ENCODE measurements around the gene SNTG2. TPM values are rescaled to one million over a fixed set of nuclear protein-coding genes. Genes with fewer than 3 reads are reported as not detected.
A peak's percentile ranks its signal among the peaks of the same experiment; 100 is the strongest.
"Not testable (repeated sequence)": the region's sequence is repeated elsewhere in the genome, so short reads cannot be mapped to it uniquely, and the experiment has no call there.

Gene SNTG2
- total RNA-seq, result 1 to 10 TPM in 1 of 2 experiments, under 1 TPM in 1; 0.57 to 1.0 TPM

DNA sequence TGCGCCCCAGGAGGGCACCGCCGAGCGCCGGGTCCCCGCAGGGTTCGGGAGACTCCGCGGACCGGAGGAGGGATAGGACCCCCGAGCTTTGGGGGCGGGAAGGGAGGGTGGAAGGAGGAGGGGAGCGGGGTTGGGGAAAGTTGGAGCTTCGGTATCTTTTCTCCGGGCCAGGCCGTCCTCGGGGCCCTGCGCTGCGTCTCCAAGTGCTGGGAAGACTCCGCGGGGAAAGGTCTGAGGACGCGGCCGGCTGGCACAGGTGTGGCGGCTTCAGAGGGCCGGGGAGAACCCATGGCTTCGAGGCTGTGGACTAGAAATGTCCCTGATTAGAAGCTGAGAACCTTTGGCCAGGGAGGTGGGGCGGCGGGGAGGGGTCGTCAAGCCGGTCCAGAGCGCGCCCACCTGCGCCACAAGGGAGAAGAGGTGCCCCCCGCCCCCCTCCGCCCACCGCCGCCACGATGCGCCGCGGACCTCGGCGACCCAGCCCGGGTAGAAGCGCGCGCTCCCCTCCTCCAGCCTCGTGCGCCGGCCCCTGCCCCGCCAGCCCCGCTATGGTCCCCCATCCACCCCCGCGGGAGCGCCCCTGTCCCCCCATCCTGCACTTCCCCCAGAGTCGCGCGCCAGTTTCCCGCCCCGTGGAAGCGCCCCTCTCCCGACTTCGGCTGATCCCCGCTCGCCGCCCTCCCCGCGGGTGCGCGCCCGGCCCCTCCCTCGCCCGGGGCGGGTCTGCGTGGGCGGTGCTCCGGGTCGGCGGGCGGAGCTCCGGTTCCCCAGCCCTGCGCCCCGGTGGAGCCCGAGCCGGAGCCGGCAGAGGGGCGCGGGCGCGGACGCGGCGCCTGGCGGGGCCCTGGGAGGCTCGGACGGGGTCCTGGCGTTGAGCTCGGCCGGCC lies at the start of gene SNTG2:
SNTG2 (plus strand) TSS at position 770 of the 887 bp plus-strand sequence. CDS start 148 bp downstream, outside the sequence.
- Mint-ChIP-seq H3K4me1 (ENCODE audit: low read depth) (peaks cover 28% of the 10 kb centered on the region), H3K27ac (peak within 1 kb of the TSS; percentile 24), H3K9me3 (no peaks in the 10 kb centered on the region), H3K36me3 (ENCODE audit: low read depth) (no peaks in the 10 kb centered on the region), H3K27me3 (ENCODE audit: low read depth) (peaks cover 28% of the 10 kb centered on the region), H3K4me3 (peak within 1 kb of the TSS; percentile 76)
- DNase-seq, result peak; percentile 62
- intact Hi-C loops (cut with micrococcal nuclease), result no loop called here
- CTCF ChIA-PET, result no interaction called here

DNA sequence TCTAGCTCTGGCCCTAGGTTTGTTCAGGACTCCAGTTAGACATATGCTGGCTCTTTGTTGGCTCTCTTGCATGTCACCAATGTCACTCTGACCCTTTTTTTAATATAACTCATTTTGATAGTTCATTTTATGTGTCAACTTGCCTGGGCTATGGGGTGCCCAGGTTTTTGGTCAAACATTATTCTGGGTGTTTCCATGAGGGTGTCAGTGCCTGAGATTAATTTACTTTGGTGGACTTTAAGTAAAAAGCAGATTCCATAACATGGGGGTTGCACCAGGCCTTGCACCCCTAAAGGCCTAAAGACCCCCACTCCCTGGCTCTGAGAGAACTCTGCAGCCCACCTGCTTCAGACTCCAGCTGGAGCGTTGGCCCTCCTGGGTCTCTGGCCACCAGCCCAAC lies 48.1 kb upstream of the SNTG2 start:
- no peaks in the 10 kb centered on the region for H3K36me3 Mint-ChIP-seq (ENCODE audit: low read depth)
- peaks cover 4% of the 10 kb centered on the region for H3K9me3 Mint-ChIP-seq
- no peak overlapping the region for H3K27ac Mint-ChIP-seq
- no peak for DNase-seq
- intact Hi-C loops (cut with micrococcal nuclease), result no loop called here
- CTCF ChIA-PET, result no interaction called here
- no peak overlapping the region for H3K4me3 Mint-ChIP-seq
- peaks cover 5% of the 10 kb centered on the region for H3K27me3 Mint-ChIP-seq (ENCODE audit: low read depth)
- H3K4me1 Mint-ChIP-seq (ENCODE audit: low read depth), result no peaks in the 10 kb centered on the region

DNA sequence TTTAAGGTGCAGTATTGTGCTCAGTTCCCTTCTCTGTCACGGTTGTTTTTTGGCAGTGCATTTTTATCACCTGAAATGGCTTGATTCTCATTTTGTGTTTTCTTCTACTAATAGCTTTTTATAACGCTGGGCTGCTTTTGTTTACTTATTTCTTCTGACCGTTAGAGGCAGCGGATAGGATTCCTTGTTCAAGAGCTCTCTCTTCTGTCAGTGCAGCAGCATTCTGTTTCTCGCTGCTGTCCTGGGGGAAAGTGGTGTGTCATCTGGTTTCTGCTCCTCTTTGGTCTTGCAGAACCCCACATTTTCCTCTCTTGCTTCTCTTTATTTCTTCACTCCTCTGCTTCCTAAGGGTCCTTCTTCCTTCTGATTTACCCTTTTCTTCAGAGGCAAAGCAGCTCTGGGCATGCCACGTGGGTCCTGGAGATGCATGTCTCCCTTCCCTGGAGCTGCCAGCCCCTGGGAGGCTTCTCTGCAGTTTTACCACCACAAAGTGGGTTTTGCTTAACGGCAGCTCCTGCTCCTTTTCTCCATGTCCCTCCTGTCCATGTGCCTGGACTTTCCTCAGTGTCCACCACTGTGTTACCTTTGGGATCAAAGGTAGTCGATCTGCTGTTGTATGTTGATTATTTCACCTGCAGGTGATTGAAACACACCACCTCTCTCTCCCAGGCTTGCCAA lies 47.3 kb upstream of the SNTG2 start:
- DNase-seq, result no peak
- Mint-ChIP-seq H3K9me3 (no peaks in the 10 kb centered on the region), H3K27me3 (ENCODE audit: low read depth) (peaks cover 5% of the 10 kb centered on the region), H3K27ac (no peak overlapping the region), H3K4me3 (no peak overlapping the region), H3K4me1 (ENCODE audit: low read depth) (no peaks in the 10 kb centered on the region), H3K36me3 (ENCODE audit: low read depth) (no peaks in the 10 kb centered on the region)
- CTCF ChIA-PET, result interaction anchor here (0.6 kb wide), 1 partner anchor 645 kb away, joined by 3 read pairs; no protein-coding TSS in a partner anchor
- intact Hi-C loops (cut with micrococcal nuclease), result no loop called here

DNA sequence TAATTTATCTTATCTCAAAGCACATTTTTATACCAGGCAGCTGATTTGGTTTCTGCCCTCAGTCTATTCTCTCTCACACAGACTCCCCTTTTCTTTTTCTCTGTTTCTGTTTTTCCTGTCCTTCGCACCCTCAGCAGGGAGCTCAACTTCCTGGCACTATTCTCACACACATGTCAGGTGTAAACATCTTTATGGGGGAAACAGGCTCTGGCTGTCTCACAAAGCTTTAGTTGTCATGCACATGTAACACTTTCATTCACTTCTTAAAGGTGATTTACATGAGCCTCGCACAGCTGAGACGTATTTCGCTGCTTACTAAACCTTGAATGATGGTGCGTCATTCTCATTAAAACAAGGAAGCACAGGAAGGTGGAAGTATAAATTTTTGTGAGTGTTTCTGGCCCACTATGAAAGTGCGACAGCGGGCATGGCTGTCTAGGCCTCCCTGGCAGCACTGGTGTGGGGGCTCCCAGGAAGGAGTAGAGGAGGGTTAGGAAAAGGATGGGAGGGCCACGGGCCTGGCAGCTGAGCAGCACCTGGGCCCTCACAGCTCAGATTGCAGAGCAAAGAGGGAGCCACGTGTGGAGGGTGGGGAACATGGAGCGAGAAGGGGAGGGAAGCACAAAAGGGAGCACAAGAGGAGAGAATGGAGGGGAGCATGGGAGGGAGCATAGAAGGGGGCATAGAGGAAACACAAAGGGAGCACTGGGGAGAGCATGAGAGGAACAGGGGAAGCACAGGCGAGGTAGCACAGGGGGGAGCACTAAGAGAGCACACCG lies 46.2 kb upstream of the SNTG2 start:
- CTCF ChIA-PET, result interaction anchor here (0.6 kb wide), 1 partner anchor 644 kb away, joined by 3 read pairs; no protein-coding TSS in a partner anchor
- no peak overlapping the region for H3K27ac Mint-ChIP-seq
- peaks cover 5% of the 10 kb centered on the region for H3K27me3 Mint-ChIP-seq (ENCODE audit: low read depth)
- no peak for DNase-seq
- H3K4me3 Mint-ChIP-seq, result no peak overlapping the region
- H3K4me1 Mint-ChIP-seq (ENCODE audit: low read depth), result peaks cover 3% of the 10 kb centered on the region
- no peaks in the 10 kb centered on the region for H3K36me3 Mint-ChIP-seq (ENCODE audit: low read depth)
- H3K9me3 Mint-ChIP-seq, result no peaks in the 10 kb centered on the region
- intact Hi-C loops (cut with micrococcal nuclease), result no loop called here

DNA sequence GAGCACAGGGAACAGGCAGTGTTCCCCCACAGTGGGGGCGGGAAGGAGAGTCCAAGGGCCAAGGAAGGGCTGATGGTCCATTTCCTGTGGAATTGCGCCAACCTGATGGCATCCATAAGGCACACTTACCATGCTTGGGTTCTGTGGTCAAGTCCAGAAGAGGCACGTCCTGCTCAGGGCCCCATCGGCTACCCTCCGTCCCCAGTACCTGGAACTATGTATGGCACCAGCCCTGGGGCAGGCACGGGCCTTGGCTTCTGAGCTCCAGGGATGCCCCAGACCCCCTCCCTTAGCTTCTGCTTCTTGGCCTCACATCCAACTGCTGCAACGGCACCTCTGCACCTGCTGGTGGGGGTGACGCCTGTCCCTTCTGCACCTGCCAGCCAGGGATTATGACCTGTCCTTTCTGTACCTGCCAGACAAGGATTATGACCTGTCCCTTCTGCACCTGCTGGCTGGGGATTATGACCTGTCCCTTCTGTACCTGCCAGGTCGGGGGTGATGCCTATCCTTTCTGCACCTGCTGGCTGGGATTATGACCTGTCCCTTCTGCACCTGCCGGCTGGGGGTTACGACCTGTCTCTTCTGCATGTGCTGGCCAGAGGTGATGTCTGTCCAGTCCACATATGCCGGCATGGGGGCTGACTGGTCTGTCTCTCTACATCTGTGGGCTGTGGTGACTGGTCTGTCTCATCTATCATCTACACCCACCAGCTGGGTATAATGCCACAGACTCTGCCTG lies 45.4 kb upstream of the SNTG2 start:
- Mint-ChIP-seq H3K9me3 (peaks cover 1% of the 10 kb centered on the region), H3K4me1 (ENCODE audit: low read depth) (peaks cover 3% of the 10 kb centered on the region), H3K27me3 (ENCODE audit: low read depth) (peaks cover 5% of the 10 kb centered on the region), H3K4me3 (no peak overlapping the region), H3K27ac (no peak overlapping the region), H3K36me3 (ENCODE audit: low read depth) (no peaks in the 10 kb centered on the region)
- CTCF ChIA-PET, result no interaction called here
- DNase-seq, result no peak
- intact Hi-C loops (cut with micrococcal nuclease), result no loop called here

DNA sequence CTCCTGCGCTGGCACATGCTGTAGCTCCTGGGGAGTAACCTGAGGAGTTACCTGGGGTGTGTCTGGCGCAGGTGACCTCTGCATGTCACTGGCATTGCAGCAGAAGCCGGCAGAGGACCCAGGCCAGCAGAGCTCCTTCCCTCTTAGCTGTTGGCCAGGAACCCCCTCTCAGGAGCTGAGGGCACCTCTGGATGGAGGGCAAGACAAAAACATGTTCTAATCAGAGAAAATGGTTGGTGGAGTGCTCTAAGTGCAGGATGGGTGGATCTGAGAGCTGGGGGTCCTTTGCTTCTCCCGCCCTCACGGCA lies 44.9 kb upstream of the SNTG2 start:
- Mint-ChIP-seq H3K27me3 (ENCODE audit: low read depth) (peaks cover 5% of the 10 kb centered on the region), H3K36me3 (ENCODE audit: low read depth) (no peaks in the 10 kb centered on the region), H3K27ac (no peak overlapping the region), H3K9me3 (peaks cover 1% of the 10 kb centered on the region), H3K4me1 (ENCODE audit: low read depth) (peaks cover 3% of the 10 kb centered on the region), H3K4me3 (no peak overlapping the region)
- intact Hi-C loops (cut with micrococcal nuclease), result no loop called here
- DNase-seq, result no peak
- CTCF ChIA-PET, result no interaction called here

DNA sequence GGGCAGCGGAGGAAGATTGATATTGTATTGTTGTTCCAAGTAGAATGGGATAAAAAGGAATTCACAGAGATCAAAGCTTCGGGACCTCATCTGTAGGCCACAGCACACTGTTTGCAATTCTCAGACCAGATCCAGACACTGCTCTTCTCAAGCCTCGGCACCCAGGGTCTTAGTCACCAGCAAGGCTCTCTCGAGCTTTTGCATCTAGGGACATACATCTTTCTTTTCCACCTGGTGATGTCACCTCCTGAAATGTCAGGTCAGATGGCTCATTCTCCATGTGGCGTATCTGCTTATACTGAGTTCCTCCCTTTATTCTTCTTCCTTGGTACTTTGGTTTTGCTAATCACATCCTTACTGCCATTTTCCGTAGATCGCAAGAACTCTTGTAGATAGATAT lies 42.9 kb upstream of the SNTG2 start:
- intact Hi-C loops (cut with micrococcal nuclease), result no loop called here
- CTCF ChIA-PET, result interaction anchor here (1.1 kb wide), 1 partner anchor 232 kb away, joined by 3 read pairs; no protein-coding TSS in a partner anchor
- H3K9me3 Mint-ChIP-seq, result peaks cover 1% of the 10 kb centered on the region
- peaks cover 3% of the 10 kb centered on the region for H3K4me1 Mint-ChIP-seq (ENCODE audit: low read depth)
- H3K4me3 Mint-ChIP-seq, result no peak overlapping the region
- no peak overlapping the region for H3K27ac Mint-ChIP-seq
- no peaks in the 10 kb centered on the region for H3K36me3 Mint-ChIP-seq (ENCODE audit: low read depth)
- no peak for DNase-seq
- peaks cover 5% of the 10 kb centered on the region for H3K27me3 Mint-ChIP-seq (ENCODE audit: low read depth)

DNA sequence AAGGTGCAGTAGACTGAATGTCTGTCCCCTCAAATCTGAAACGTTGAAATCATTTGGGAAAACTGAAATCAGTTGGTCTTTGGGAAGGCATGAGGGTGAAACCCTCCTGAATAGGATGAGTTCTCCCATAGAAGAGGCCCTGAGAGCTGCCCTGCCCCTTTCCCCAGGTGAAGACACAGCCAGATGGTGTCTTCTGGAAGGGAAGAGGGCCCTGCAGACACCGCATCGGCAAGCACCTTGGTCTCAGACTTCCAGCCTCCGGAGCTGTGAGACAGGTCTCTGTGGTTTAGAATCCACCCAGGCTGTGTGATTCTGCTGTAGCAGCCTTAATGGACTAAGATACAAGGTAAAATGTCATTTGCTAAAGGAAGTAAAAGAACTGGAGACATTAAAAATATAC lies 42.1 kb upstream of the SNTG2 start:
- peaks cover 5% of the 10 kb centered on the region for H3K27me3 Mint-ChIP-seq (ENCODE audit: low read depth)
- no peak for DNase-seq
- intact Hi-C loops (cut with micrococcal nuclease), result no loop called here
- H3K4me3 Mint-ChIP-seq, result no peak overlapping the region
- peaks cover 3% of the 10 kb centered on the region for H3K4me1 Mint-ChIP-seq (ENCODE audit: low read depth)
- H3K27ac Mint-ChIP-seq, result no peak overlapping the region
- CTCF ChIA-PET, result interaction anchor here (0.6 to 1.1 kb wide), 2 partner anchors 146 to 232 kb away, joined by 3 read pairs; no protein-coding TSS in a partner anchor
- peaks cover 1% of the 10 kb centered on the region for H3K9me3 Mint-ChIP-seq
- no peaks in the 10 kb centered on the region for H3K36me3 Mint-ChIP-seq (ENCODE audit: low read depth)

DNA sequence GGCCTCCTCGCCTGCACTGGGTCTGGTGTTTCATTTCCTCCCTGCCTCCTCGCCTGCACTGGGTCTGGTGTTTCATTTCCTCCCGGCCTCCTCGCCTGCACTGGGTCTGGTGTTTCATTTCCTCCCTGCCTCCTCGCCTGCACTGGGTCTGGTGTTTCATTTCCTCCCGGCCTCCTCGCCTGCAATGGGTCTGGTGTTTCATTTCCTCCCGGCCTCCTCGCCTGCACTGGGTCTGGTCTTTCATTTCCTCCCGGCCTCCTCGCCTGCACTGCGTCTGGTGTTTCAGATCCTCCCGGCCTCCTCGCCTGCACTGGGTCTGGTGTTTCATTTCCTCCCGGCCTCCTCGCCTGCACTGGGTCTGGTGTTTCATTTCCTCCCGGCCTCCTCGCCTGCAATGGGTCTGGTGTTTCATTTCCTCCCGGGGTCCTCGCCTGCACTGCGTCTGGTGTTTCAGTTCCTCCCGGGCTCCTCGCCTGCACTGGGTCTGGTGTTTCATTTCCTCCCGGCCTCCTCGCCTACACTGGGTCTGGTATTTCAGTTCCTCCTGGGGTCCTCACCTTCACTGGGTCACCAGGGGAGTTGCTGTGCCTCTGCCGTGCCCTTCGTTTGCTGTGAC lies 40.8 kb upstream of the SNTG2 start:
- H3K27me3 Mint-ChIP-seq (ENCODE audit: low read depth); intact Hi-C loops (cut with micrococcal nuclease); H3K9me3 Mint-ChIP-seq; DNase-seq; CTCF ChIA-PET; H3K27ac Mint-ChIP-seq; H3K36me3 Mint-ChIP-seq (ENCODE audit: low read depth); H3K4me3 Mint-ChIP-seq; H3K4me1 Mint-ChIP-seq (ENCODE audit: low read depth): not testable (repeated sequence)

DNA sequence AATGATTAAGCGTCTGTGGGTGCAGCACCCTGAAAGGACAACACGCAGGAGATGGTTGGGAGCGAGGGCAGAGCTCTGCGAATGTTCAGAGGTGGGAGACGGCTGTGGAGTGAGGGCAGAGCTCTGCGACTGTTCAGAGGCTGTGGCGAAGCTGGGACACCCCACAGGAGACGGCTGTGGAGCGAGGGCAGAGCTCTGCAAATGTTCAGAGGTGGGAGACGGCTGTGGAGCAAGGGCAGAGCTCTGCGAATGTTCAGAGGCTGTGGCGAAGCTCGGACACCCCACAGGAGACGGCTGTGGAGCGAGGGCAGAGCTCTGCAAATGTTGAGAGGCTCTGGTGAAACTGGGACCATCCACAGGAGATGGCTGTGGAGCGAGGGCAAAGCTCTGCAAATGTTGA lies 40.0 kb upstream of the SNTG2 start:
- Mint-ChIP-seq H3K4me1 (ENCODE audit: low read depth) (peaks cover 3% of the 10 kb centered on the region), H3K27ac (no peak overlapping the region), H3K36me3 (ENCODE audit: low read depth) (no peaks in the 10 kb centered on the region), H3K4me3 (no peak overlapping the region), H3K27me3 (ENCODE audit: low read depth) (peaks cover 2% of the 10 kb centered on the region), H3K9me3 (peaks cover 1% of the 10 kb centered on the region)
- intact Hi-C loops (cut with micrococcal nuclease), result no loop called here
- no peak for DNase-seq
- CTCF ChIA-PET, result no interaction called here

DNA sequence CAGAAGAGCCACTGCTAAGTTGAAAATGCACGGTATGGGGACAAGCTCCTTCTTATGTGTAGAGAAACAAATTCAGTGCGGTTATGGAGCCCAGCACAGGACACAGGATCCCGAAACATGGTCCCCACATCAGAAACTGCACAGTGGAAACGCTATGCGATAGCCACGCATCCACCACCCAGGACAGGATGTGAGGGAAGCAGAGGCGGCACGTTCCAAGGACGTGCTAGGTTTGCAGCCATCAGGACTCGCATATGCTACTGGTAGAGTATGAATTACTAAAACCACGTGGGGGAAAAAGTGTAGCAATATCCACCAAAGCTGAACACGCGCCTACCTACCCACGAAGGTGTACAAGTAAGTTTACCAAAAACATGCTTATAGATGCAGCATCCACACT lies 34.7 kb upstream of the SNTG2 start:
- intact Hi-C loops (cut with micrococcal nuclease), result no loop called here
- DNase-seq, result no peak
- no peaks in the 10 kb centered on the region for H3K36me3 Mint-ChIP-seq (ENCODE audit: low read depth)
- CTCF ChIA-PET, result no interaction called here
- H3K4me1 Mint-ChIP-seq (ENCODE audit: low read depth), result no peaks in the 10 kb centered on the region
- no peak overlapping the region for H3K27ac Mint-ChIP-seq
- peaks cover 6% of the 10 kb centered on the region for H3K27me3 Mint-ChIP-seq (ENCODE audit: low read depth)
- H3K4me3 Mint-ChIP-seq, result no peak overlapping the region
- H3K9me3 Mint-ChIP-seq, result no peaks in the 10 kb centered on the region

Measured in activated naive CD4-positive, alpha-beta T cell treated with anti-CD3 and anti-CD28 coated beads for 36 hours (primary cell).